MV-4-11 (cell line): ENCODE measurements around the gene TEC.

Experiments used
- DNase-seq: peaks from one replicate; lab custom pipeline; 2025; lab: John Stamatoyannopoulos, UW

The TEC gene

GRCh38 chr4:48269861-48270522, 354 bp upstream of the TEC start:
- peak; percentile 88 for DNase-seq

GRCh38 chr4:48267574-48267973, 2.1 kb downstream of the TEC start:
- no peak for DNase-seq

DNA sequence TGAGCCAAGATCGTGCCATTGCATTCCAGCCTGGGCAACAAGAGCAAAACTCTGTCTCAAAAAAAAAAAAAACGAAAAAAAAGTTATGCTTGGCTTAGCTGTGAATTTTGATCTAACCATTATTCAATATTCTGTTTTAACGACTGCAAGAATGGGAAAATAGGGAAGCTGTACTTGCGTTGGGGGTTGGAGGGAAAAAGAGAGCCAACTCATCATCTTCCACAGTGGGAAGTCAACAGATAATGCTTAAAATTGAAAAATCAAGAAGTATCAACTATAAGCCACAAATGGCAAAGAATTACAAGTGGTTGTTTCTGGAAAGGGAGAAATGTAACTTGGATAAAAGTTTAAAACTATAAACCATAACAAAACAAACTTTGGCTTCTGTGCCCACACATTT, 2.9 kb downstream of the TEC start:
- DNase-seq: peak; percentile 8

DNA sequence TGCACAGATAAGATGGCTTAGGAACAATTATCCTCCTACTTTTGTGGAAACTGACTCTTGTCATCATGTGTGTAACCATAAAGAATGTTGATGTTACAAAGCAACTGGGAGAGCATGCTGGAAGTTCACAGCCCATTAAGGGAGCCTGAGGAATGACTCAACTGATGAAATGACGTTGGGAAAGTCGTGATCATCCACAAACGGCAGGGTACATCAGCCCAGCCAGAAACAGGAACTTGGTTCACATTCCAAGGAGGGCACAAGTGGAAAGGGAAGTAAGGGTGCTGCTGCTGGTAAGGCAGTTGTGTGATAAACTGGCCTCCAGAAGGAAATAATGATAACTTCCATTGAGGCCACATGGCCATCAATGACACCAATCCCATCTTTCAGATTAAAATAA, 6.7 kb downstream of the TEC start:
- peak; percentile 66 for DNase-seq

- no peak for DNase-seq
Observed at GRCh38 chr4:48262484-48262883, 7.2 kb downstream of the TEC start.

DNA sequence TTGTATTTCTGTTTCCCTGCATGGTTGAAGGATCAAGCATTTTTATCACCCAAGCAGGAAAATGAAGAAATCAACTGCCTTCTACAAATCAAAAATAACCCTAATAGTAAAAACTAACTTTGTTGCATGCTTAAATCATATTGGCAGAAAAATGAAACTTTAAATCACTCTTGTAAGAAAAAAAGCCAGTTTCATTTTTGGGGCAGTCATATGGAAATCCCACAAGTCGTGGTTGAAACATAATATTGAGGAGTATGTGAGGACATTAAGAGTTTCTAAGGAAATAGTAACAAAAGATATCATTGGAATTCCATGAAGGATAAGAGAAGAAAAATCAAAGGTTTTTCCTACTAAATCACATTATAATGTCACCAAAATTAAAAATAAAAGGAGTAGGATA, 8.4 kb downstream of the TEC start:
- DNase-seq: no peak

- no peak for DNase-seq
Observed at GRCh38 chr4:48259748-48260147, 9.9 kb downstream of the TEC start.

DNA sequence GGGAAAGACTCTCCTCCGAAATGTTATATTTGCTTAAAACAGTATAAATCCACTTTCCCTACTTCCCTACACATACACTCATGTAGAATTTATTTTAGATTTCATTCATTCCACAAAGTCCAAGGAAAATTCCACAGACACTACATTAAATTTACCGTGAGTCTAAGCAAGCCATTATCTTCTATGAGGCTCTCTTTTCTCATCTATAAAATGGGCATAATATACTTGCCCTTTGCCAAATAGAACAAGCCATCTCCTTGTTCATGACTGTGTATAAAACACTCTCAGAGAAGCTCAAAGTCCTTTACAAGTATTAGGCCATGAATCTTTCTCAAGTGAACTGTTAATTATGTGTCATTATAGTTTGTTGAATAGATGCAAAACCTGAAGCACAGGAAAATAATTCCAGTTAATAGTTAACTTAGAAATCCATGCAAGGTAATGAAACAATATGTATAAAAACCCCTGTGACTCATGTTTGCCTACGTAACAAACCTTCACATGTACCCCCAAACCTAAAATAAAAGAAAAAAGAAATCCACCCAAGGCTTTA, 10.7 kb downstream of the TEC start:
- no peak for DNase-seq

DNA sequence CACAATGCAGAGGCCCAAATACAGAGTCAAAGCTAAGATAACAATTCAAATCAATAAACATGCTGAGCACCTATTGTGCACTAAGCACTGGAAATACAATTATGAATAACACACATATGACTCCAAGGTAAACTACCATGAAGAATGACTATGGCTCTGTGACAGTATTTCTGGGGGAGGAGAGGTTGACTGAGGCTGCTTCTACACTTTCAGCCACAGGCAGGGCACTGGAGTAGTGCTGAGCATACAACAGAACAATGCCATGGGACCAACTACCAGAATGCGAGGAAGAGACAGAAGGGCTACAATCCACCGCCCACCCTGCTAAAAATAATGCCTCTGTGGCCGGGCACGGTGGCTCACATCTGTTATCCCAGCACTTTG, 13.7 kb downstream of the TEC start:
- no peak for DNase-seq

DNA sequence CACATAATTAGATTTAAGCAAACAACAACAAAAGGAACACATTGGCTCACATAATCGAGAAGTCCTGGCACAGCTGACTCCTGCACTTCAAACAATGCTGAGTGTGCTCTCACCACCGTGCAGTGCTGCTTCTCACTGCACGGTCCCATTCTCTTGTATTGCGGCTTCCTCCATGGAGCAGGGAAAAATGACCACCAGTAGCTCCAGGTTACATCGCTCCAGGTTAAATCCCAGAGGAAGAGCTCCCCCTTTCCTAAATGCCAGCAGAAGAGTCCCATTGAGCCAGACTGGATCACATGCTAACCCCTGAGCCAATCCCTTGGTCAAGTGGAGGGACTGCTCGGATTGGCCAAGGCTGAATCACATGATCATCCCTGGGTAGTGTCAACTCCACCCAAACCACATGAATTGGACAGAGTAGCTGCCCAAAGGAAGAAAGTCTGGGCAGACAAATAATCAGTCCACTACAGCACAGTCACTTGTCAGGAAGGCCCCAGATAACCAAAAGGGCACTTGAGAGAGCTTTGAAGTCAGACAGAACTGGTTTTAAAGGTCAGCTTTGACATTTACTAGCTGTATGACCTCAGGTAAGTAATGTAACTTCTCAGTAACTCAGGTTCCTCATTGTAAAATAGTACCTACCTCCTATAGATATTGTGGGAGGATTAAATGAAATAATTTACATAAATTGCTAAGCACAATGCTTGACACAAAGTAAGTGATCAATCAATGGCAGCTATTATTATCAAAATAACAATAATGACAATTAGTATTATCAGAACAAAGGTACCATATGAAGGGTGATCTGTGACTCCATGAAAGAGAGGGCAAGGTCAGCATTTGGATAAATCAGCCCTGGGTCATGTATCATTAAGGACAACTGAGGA, 14.3 kb downstream of the TEC start:
- DNase-seq: no peak

GRCh38 chr4:48254381-48255071, 15.1 kb downstream of the TEC start:
- DNase-seq: no peak

DNA sequence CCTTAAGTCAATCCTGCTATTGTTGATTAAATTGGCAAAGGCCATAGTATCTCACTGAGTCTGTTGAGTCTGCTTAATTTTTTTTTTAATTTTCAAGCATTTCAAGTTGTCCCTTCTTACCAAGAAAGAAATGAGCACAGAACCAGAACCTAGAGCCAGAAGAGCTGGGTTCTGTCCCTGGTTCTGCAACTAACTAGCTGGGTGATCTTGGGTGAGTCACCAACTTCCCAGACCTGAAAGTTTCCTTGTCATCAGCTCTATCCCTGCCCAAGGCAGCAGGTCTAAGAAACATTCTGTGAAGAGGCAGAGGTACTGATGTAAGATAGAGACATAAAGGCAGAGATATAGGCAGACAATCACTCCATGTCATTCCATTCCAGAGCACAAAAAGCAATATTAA, 17.3 kb downstream of the TEC start:
- DNase-seq: no peak

- DNase-seq: no peak
Observed at GRCh38 chr4:48250980-48251379, 18.7 kb downstream of the TEC start.

DNA sequence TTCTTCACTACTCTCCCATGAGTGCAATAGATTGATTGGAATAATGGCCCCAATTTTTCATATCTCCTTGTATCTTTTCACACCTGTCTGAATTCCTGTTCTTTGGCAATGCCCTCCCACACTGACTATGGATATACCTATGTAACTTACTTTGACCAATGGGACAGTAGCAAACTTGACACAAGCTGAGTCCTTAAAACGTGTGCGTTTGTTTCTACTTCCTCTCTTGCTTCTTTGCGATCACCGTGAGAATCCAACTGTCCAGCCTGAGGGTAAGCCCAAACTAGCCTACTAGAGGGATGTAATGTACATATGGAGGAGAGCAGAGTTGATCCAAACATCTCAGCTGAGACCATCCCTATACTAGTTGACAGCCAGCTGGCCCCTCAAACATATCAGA, 19.3 kb downstream of the TEC start:
- no peak for DNase-seq

- no peak for DNase-seq
Observed at GRCh38 chr4:48249378-48249777, 20.3 kb downstream of the TEC start.

- DNase-seq: no peak
Observed at GRCh38 chr4:48248559-48248953, 21.1 kb downstream of the TEC start.

DNA sequence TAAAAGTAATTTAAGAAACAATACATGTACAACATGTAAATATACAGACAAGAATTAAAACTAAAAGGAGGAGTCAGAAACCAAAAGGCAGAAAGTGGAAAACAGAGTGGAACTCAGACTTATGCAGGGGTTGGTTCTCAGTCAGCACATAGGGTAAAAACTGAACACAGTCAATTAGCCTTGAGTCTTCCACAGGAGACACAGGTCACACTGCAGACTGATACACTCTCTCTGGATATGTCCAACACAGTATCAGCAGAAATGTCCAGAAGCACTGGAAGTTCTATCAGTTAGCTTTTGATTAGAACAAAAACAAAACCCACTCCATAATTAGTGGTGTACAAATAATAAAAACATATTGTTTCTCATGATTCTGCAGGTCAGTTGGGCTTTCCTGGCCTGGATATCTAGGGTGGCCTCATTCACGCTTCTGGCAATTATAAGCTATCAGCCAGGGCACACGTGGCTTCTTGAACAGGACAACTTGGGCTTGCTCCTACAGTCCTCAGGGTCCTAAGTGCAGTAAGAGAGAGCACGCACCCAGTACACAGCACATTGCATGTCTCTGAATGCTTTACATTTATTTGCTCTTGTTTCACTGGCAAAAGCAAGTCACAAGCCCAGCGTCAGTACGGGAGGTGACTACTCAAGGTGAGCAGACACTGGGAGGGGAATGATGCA, 21.6 kb downstream of the TEC start:
- no peak for DNase-seq

GRCh38 chr4:48247142-48247877, 22.3 kb downstream of the TEC start:
- peak; percentile 86 for DNase-seq

GRCh38 chr4:48244665-48245064, 25.0 kb downstream of the TEC start:
- no peak for DNase-seq

DNA sequence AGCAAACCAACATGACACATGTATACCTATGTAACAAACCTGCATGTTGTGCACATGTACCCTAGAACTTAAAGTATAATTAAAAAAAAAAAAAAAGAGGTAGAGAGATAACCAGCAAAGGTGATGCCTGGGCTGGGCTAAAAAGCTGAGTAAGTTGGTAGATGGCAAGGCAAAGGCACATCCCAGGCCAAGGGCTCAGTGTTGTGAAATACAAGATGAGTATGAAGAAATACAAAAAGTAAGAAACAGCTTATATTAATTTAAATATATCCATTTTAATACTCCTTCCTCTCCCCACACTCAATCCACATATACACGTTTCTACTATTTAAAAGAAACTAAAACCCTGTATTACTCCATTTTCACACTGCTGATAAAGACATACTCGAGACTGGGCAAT, 25.8 kb downstream of the TEC start:
- DNase-seq: peak; percentile 20

DNA sequence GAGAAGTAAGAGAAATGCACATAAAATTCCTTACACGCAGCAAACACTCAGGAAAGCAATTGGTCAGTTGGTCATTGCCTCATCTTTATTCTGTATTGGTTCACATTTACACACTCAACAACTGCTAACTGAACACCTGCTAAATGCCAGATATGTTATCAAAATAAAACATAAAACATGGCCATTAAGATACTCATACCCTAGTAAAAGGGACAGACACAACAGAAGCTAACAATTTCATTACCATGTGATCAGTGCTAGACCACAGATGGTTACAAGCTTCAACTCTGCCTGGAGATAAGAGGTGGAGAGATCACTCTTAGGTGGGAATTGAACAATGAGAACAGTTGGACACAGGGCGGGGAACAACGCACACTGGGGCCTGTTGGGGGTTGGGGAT, 26.2 kb downstream of the TEC start:
- DNase-seq: no peak
